ENCODE results near the gene GARIN5A.
"Not testable (repeated sequence)": the region's sequence is repeated elsewhere in the genome, so short reads cannot be mapped to it uniquely, and the experiment has no call there.

The GARIN5A gene

GRCh38 chr19:50461066-50461875 is 15.4 kb downstream of the GARIN5A start:
- DNase-seq = peak; percentile 5 to 48 (median 30)

GRCh38 chr19:50460161-50460765 is 16.4 kb downstream of the GARIN5A start:
- DNase-seq = no peak

DNA sequence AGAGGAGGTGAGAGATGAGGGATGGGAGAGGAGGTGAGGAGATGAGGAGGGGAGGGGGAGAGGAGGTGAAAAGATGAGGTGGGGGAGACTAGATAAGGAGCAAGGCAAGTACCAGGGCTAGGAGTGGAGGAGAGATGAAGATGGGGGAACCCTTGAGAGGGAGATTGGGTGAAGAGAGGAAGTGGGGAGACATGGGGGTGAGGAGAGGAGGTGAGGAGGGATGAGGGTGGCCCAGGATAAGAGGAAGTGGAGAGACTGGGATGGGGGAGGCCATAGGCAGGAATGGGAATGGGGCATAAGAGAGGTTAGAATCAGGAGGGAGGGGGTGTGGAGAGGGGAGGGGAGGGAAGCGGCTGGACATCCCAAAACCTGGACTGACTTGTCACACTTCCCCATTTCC is 17.0 kb downstream of the GARIN5A start:
- no peak for DNase-seq

DNA sequence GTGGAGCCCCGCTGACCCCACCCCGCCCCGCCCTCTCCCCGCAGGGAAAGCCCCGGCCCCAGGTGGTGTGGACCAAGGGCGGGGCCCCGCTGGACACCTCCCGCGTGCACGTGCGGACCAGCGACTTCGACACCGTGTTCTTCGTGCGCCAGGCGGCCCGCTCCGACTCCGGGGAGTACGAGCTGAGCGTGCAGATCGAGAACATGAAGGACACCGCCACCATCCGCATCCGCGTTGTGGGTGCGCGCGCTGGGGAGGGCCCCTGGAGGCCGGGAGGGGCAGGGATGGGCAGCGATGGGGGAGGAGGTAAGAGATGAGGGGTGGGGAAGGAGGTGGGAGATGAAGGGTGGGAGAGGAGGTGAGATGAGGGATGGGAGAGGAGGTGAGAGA is 17.6 kb downstream of the GARIN5A start:
- no peak for DNase-seq

GRCh38 chr19:50458396-50459066 is 18.1 kb downstream of the GARIN5A start:
- no peak for DNase-seq

DNA sequence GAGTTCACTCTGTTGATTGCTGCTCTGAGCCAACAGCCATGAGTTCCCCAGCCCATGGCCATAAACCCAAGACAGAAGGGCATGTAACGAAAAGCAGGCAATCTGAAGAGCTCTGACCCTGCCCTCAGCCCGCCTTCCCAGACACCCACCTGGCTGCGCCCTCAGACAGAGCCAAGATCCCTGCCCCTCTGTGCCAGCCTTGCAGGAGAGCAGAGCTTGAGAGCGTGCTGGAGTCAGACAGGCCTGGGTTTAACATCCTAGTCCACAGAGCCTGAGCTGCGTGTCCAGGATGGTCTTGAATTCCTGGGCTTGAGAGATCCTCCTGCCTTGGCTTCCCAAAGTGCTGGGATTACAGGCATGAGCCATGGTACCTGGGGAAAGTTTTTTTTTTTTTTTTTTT is 19.3 kb downstream of the GARIN5A start:
- DNase-seq = no peak

- no peak for DNase-seq
Measured at GRCh38 chr19:50455992-50456391, 20.7 kb downstream of the GARIN5A start.

- DNase-seq = no peak
Measured at GRCh38 chr19:50453243-50453642, 23.4 kb downstream of the GARIN5A start.

DNA sequence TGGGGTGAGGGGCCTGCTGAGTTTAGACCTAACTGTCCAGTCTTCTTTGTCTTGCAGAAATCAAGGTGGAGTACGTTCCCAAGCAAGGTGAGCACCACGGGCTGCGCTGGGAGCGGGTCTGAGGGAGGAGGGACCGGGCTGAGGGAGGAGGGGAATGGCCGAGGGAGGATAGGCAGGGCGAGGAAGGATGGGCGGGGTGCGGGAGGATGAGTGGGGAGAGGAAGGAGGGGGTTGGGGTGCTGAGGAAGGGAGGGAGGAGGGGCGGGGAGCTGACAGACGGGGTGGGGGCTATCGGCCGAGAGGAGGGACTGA is 25.5 kb downstream of the GARIN5A start:
- no peak for DNase-seq

- no peak for DNase-seq
Measured at GRCh38 chr19:50450369-50451222, 26.1 kb downstream of the GARIN5A start.

DNA sequence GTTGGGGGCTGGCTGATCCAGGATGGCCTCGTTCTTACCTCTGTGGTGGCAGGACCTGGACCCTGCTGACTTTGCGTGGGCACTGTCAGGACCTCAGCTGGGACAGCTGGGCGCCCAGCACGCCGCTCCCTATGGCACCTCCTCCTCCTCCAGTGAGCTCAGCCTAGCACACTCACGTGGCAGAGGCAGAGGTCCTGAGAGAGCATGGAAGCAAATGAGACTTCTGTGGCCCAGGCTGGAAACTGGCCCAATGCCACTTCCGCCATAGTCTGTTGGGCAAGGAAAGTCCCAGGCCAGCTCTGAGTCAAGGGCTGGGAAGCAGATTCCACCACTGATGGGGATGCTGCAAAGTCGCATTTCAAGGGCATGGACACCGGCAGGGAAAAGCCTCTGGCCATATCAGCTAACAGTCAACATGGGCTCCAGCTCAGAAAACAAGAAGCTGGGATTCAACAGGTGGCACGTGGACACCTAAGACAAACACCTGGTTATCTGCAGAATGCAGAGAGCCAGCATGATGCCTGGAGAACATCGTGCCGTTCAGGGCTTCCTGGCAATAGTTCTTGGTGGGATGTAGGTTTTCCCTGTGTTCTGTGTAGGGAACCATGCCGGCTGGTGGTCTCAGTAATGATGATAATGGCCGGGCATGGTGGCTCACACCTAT is 27.3 kb downstream of the GARIN5A start:
- DNase-seq = no peak

GRCh38 chr19:50447750-50448149 is 28.9 kb downstream of the GARIN5A start:
- no peak for DNase-seq

GRCh38 chr19:50447053-50447452 is 29.6 kb downstream of the GARIN5A start:
- no peak for DNase-seq

DNA sequence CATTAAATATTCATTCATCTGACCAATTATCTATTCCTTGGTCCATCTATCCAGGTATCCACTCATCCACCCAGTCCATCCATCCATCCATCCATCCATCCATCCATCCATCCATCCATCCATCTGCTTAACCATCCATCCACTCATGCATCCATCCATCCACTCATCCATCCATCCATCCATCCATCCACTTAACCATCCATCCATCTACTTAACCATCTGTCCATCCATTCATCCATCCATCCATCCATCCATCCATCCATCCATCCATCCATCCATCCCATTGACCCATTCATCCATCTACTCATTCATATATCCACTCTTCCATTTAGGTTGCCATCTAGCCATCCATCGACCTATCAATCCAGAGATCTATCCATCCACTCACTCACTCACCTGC is 32.6 kb downstream of the GARIN5A start:
- DNase-seq = no peak

DNA sequence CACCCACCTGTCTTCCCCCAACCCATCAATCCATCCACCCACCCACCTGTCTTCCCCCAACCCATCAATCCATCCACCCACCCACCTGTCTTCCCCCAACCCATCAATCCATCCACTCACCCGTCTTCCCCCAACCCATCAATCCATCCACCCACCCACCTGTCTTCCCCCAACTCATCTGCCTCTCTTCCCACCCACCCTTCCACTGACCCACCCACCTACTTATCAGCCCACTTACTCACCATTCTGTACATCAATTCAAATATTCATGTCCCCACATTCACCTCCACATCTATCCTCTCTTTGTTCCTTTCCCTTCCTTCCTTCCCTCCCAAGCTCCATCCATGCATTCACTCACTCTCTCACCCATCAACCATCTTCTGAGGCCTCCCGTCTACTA is 37.5 kb downstream of the GARIN5A start:
- DNase-seq = not testable (repeated sequence)

- no peak for DNase-seq
Measured at GRCh38 chr19:50437862-50438449, 38.7 kb downstream of the GARIN5A start.

- DNase-seq = no peak
Measured at GRCh38 chr19:50435627-50436026, 41.0 kb downstream of the GARIN5A start.

DNA sequence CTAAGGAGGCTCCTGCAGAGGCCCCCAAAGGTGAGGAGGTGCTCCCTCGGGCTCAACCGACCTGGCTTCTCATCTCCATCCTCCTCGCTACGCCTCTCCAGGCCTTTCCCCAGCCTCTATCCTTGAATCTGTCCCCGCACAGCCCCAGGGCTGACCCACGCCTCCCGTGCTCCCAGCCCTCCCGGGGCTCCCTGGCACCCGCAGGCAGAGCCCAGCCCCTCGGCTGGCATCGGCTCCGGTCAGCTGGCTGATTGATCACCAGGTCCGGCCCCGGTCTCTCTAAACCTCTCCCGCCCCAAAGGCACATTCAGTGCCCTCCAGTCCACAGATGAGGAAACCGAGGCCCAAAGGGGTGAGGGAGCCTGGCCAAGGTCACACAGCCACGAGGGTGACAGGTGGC is 41.4 kb downstream of the GARIN5A start:
- DNase-seq = no peak

- no peak for DNase-seq
Measured at GRCh38 chr19:50434525-50434924, 42.1 kb downstream of the GARIN5A start.

GRCh38 chr19:50433201-50434180 is 43.2 kb downstream of the GARIN5A start:
- no peak for DNase-seq
